ENCODE data around the gene WDR64.

DNA sequence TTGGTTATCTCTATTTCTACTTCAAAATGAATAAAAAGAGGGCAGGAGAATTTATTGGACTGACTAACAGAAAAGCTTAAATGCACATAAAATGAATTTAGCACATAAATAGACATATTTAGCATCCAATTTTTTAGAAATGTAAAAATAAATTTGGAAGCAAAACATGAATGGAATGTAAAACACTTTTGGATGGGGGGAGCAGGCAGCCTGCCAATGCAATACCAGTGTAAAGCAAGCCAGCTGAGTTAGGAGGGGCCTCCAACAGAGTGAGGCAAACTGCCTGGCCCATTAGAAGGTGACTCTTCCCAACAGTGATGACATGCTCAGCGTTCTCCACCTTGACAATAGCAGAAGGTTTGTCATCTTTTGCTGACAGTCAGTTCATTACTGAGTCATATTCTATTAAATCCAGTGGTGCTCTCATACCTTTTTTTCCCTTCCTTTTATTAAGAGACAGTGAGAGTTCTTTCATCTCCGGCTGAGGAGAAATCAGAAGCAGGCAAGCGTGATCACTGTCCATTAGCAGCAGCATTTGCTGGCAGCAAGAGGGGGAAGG lies 176.5 kb downstream of the WDR64 start:
- TF ChIP-seq POLR2AphosphoS5 (IDR thresholded peaks at IDR 0.05) (no peak), POLR2A (IDR thresholded peaks at IDR 0.05) (no peak)
- TF ChIP-seq, protein P1, sequence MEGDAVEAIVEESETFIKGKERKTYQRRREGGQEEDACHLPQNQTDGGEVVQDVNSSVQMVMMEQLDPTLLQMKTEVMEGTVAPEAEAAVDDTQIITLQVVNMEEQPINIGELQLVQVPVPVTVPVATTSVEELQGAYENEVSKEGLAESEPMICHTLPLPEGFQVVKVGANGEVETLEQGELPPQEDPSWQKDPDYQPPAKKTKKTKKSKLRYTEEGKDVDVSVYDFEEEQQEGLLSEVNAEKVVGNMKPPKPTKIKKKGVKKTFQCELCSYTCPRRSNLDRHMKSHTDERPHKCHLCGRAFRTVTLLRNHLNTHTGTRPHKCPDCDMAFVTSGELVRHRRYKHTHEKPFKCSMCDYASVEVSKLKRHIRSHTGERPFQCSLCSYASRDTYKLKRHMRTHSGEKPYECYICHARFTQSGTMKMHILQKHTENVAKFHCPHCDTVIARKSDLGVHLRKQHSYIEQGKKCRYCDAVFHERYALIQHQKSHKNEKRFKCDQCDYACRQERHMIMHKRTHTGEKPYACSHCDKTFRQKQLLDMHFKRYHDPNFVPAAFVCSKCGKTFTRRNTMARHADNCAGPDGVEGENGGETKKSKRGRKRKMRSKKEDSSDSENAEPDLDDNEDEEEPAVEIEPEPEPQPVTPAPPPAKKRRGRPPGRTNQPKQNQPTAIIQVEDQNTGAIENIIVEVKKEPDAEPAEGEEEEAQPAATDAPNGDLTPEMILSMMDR (IDR thresholded peaks at IDR 0.05): no peak
